DOHH2 (cell line): Measurements from ENCODE around the gene S100B.

Source experiments
- EZH2phosphoT487 ChIP-seq: fragments of 200-600 bp; sonication (generic); IDR thresholded peaks from 2 replicates; pipeline ENCODE4 v1.6.1; 2017; ENCODE audit warnings: borderline replicate concordance, mild to moderate bottlenecking, antibody characterized with exemption, low read length, moderate library complexity, mixed read lengths
- TF ChIP-seq, protein P1 (sequence below): fragments of 200-600 bp; sonication (generic); IDR thresholded peaks from one replicate; pipeline ENCODE4 v1.5.1; 2014; ENCODE audit warnings: antibody characterized with exemption, mild to moderate bottlenecking, low read depth, low read length; ENCODE audit not compliant: poor library complexity, severe bottlenecking

DNA sequence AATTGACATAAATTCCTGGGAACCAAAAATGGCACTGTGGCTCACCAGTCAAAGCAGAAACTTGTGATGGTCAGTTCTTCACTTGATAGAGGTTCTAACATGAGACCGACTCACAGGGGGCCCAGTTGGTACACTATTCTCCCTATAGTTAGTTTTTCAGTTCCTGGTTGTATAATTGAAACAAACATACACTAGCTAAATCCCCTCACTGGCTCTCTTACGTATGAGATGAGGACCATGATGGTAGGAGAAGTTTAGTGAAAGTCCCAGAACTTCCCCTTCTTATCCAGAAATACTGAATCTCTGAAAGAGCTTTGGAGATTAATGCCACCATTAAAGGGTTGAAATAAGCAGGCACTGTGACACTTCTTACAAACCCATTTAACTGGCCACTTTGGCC lies 2.8 kb upstream of the S100B start:
- TF ChIP-seq, protein P1, sequence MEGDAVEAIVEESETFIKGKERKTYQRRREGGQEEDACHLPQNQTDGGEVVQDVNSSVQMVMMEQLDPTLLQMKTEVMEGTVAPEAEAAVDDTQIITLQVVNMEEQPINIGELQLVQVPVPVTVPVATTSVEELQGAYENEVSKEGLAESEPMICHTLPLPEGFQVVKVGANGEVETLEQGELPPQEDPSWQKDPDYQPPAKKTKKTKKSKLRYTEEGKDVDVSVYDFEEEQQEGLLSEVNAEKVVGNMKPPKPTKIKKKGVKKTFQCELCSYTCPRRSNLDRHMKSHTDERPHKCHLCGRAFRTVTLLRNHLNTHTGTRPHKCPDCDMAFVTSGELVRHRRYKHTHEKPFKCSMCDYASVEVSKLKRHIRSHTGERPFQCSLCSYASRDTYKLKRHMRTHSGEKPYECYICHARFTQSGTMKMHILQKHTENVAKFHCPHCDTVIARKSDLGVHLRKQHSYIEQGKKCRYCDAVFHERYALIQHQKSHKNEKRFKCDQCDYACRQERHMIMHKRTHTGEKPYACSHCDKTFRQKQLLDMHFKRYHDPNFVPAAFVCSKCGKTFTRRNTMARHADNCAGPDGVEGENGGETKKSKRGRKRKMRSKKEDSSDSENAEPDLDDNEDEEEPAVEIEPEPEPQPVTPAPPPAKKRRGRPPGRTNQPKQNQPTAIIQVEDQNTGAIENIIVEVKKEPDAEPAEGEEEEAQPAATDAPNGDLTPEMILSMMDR, result no peak
- TF ChIP-seq EZH2phosphoT487, result no peak
